HepG2 (cell line): ENCODE measurements around the gene NALCN. TPM values are rescaled to one million over a fixed set of nuclear protein-coding genes. Genes with fewer than 3 reads are reported as not detected.

Experiments used
- ATAC-seq: fragments of 200-7000 bp; cut with Tn5 transposase; 3 replicates; pipeline ENCODE4 v1.9.1; 2020; ENCODE audit warnings: mild to moderate bottlenecking, moderate library complexity
- BruUV-seq: library from RNA; stranded (reverse); fragments of 400-500 nt; replicated peaks from 2 replicates; lab custom pipeline; 2021; lab: Mats Ljungman, UMichigan
- CTCF ChIA-PET: fragments of 300-600 bp; formaldehyde crosslinking; extraction: SDS; loops from one replicate; lab custom pipeline; 2021; ENCODE audit warnings: low total read pairs, inconsistent platforms, low intra/inter-chr PET ratio; lab: Yijun Ruan, JAX
- POLR2A ChIA-PET: fragments of 350-600 bp; sonication (Branson Sonifier 250); formaldehyde crosslinking; loops from one replicate; lab custom pipeline; 2020; ENCODE audit warnings: antibody characterized with exemption, inconsistent platforms; lab: Yijun Ruan, JAX
- DNase-seq: peaks from one replicate; pipeline ENCODE4 v3.0.0-alpha.2; 2015; ENCODE audit warnings: low spot score
- FAIRE-seq: peaks from 3 replicates; lab custom pipeline; 2011; peaks lifted over from hg19 to GRCh38; lab: Jason Lieb, UNC
- H2AFZ ChIP-seq: one replicate; pipeline ENCODE4 v1.6.1; 2011; ENCODE audit warnings: low read length, inconsistent platforms
- H3K27ac ChIP-seq: fragments of 300-600 bp; 3 replicates; pipeline ENCODE4 v1.8.0; 2011; ENCODE audit warnings: mixed run types, mild to moderate bottlenecking, mixed read lengths, low read length, inconsistent platforms; ENCODE audit not compliant: insufficient read depth; ENCODE audit errors: extremely low read length
- H3K27me3 ChIP-seq, 2 experiments: fragments of 200-600 bp in 1 of 2; 2 replicates in 1 of 2; 3 replicates in 1 of 2; pipeline versions ENCODE4 v1.6.0 to v1.8.0; 2011; ENCODE audit warnings: low read length in 2 of 2, mild to moderate bottlenecking in 2 of 2, moderate library complexity in 2 of 2, inconsistent platforms in 1 of 2; ENCODE audit not compliant: insufficient read depth in 2 of 2, control insufficient read depth in 1 of 2
- H3K36me3 ChIP-seq, 2 experiments: fragments of 200-600 bp in 1 of 2; replicated peaks in 1 of 2; 2 replicates in 1 of 2; 3 replicates in 1 of 2; pipeline versions ENCODE4 v1.5.1 to v1.8.0; 2011; ENCODE audit warnings: low read length in 2 of 2, inconsistent platforms in 1 of 2; ENCODE audit not compliant: insufficient read depth in 2 of 2, control insufficient read depth in 1 of 2
- H3K4me1 ChIP-seq: 2 replicates; pipeline ENCODE4 v1.5.1; 2012; ENCODE audit warnings: low read length, inconsistent platforms; ENCODE audit not compliant: insufficient read depth
- H3K4me2 ChIP-seq: 2 replicates; pipeline ENCODE4 v1.6.0; 2011; ENCODE audit warnings: low read depth, low read length, inconsistent platforms
- H3K4me3 ChIP-seq, 3 experiments: fragments of 200-600 bp in 1 of 3; sonication (generic), shearing (Covaris generic) in 1 of 3; replicated peaks in 1 of 3; 2 replicates each; pipeline ENCODE4 v1.5.1; 2011 to 2016; ENCODE audit warnings: low read length in 3 of 3, inconsistent platforms in 2 of 3, low read depth in 2 of 3, mild to moderate bottlenecking in 2 of 3, control low read depth in 1 of 3, mixed read lengths in 1 of 3; ENCODE audit not compliant: insufficient read depth in 1 of 3
- H3K79me2 ChIP-seq: one replicate; pipeline ENCODE4 v1.6.1; 2011; ENCODE audit warnings: low read length, inconsistent platforms; ENCODE audit not compliant: insufficient read depth
- H3K9ac ChIP-seq: 2 replicates; pipeline ENCODE4 v1.6.0; 2011; ENCODE audit warnings: mild to moderate bottlenecking, low read depth, low read length, inconsistent platforms; ENCODE audit not compliant: insufficient read depth
- H3K9me3 ChIP-seq: 2 replicates; pipeline ENCODE4 v1.5.1; 2012; ENCODE audit warnings: mild to moderate bottlenecking, low read length
- H4K20me1 ChIP-seq: 2 replicates; pipeline ENCODE4 v1.6.0; 2011; ENCODE audit warnings: inconsistent platforms, mild to moderate bottlenecking, low read length, moderate library complexity; ENCODE audit not compliant: insufficient read depth
- CHCHD3 ChIP-seq: sonication (generic); formaldehyde crosslinking; IDR thresholded peaks from 2 replicates; pipeline ENCODE4 v1.8.0; 2022; ENCODE audit warnings: mild to moderate bottlenecking, missing genetic modification reagents, moderate library complexity
- HDAC6 ChIP-seq: fragments of 200-600 bp; sonication (generic); IDR thresholded peaks from 2 replicates; pipeline ENCODE4 v1.7.0; 2017; ENCODE audit warnings: mild to moderate bottlenecking, antibody characterized with exemption, low read length, low read depth
- HNRNPUL1 ChIP-seq: fragments of 200-400 bp; formaldehyde crosslinking; IDR thresholded peaks from 2 replicates; pipeline ENCODE4 v1.6.1; 2017; ENCODE audit warnings: low read depth, mild to moderate bottlenecking, low read length, moderate library complexity
- PAF1 ChIP-seq: IDR thresholded peaks from 2 replicates; pipeline ENCODE4 v1.6.1; 2016; ENCODE audit warnings: missing genetic modification reagents, missing compliant biosample characterization
- PCBP1 ChIP-seq: fragments of 200-400 bp; formaldehyde crosslinking; IDR thresholded peaks from 2 replicates; pipeline ENCODE4 v1.6.1; 2017; ENCODE audit warnings: mild to moderate bottlenecking, low read depth, low read length, borderline replicate concordance
- RCOR2 ChIP-seq: IDR thresholded peaks from 2 replicates; pipeline ENCODE4 v1.6.1; 2016; ENCODE audit warnings: missing biosample characterization, missing genetic modification reagents
- YY1 ChIP-seq: IDR thresholded peaks from 2 replicates; pipeline ENCODE4 v1.6.1; 2011; ENCODE audit warnings: low read length, low read depth, moderate library complexity, mild to moderate bottlenecking; ENCODE audit not compliant: insufficient read depth, insufficient replicate concordance
- ZIK1 ChIP-seq: sonication (generic); formaldehyde crosslinking; IDR thresholded peaks from 2 replicates; pipeline ENCODE4 v1.5.0; 2020; ENCODE audit warnings: mild to moderate bottlenecking, low read depth, missing genetic modification reagents, borderline replicate concordance
- ZNF253 ChIP-seq: sonication (generic); formaldehyde crosslinking; IDR thresholded peaks from 2 replicates; pipeline ENCODE4 v1.8.0; 2022; ENCODE audit warnings: mild to moderate bottlenecking, missing genetic modification reagents, borderline replicate concordance
- ZNF282 ChIP-seq: fragments of 450-650 bp; IDR thresholded peaks from 2 replicates; pipeline ENCODE4 v1.6.1; 2018; ENCODE audit not compliant: partially characterized antibody
- WGBS: methylation state at CpG from one replicate; pipeline ENCODE4 v1.1.6; 2017; ENCODE audit warnings: low lambda C conversion rate; 5-methylcytosine and 5-hydroxymethylcytosine counted together
- in situ Hi-C: cut with HindIII; loops from 2 replicates; pipeline ENCODE4 v1.10.0; 2017; ENCODE audit warnings: low pct_unique_long_range_greater_than_20kb; ENCODE audit not compliant: extremely low pct_ligation_motif_present
- intact Hi-C: fragments of 100-400 bp; cut with micrococcal nuclease; formaldehyde crosslinking; loops from one replicate; pipeline ENCODE4 v1.10.0; 2022; ENCODE audit not compliant: unreplicated experiment
- polyA plus RNA-seq, 8 experiments: library from polyadenylated mRNA; depleted of rRNA in 3 of 8; stranded (reverse) in 7 of 8; unstranded in 1 of 8; fragments of >200 nt; fragmentation: Illumina TruSeq in 4 of 8; extraction: Trizol in 4 of 8; gene quantifications; 2 replicates each; pipeline versions ENCODE4 v1.2.1 to v1.2.3, GENCODE V29; 2011 to 2016; ENCODE audit warnings: low read depth in 4 of 8, missing spikeins in 1 of 8, mixed read lengths in 1 of 8; ENCODE audit not compliant: insufficient read depth in 1 of 8
- total RNA-seq, 5 experiments: library from RNA; depleted of rRNA; stranded (reverse); fragments of >200 nt; fragmentation: Illumina TruSeq; extraction: Trizol; gene quantifications; 2 replicates each; pipeline ENCODE4 v1.2.3, GENCODE V29; 2016; ENCODE audit warnings: low read depth in 1 of 5

The NALCN gene
- total and polyA plus RNA-seq, 2 of the 13 experiments (the other 11 are each of a cell fraction or from before 2014, with no cell fraction given), result not detected

- no peak for TF ChIP-seq HDAC6
- no peak for TF ChIP-seq CHCHD3 (CRISPR knock-in tag)
These were observed 73.0 kb downstream of the NALCN start (continued) for GRCh38 chr13:101343128-101343787.

- Histone ChIP-seq H3K79me2 (no peaks in the 10 kb centered on the region), H3K9ac (no peak overlapping the region), H4K20me1 (no peaks in the 10 kb centered on the region), H2AFZ (no peak overlapping the region), H3K4me1 (no peaks in the 10 kb centered on the region), H3K36me3 (no peaks in the 10 kb centered on the region), H3K4me3 (no peak overlapping the region), H3K27ac (no peak overlapping the region), H3K4me2 (no peak overlapping the region), H3K27me3 (no peaks in the 10 kb centered on the region), H3K9me3 (no peaks in the 10 kb centered on the region)
- ATAC-seq (no peak), FAIRE-seq (no peak), DNase-seq (no peak)
- BruUV-seq, result no TSS peak
- intact Hi-C loops (no loop called here), in situ Hi-C loops (no loop called here)
- ChIA-PET POLR2A (no interaction called here), CTCF (no interaction called here)
- TF ChIP-seq HNRNPUL1 (no peak), ZNF282 (no peak), ZIK1 (CRISPR knock-in tag) (no peak)
- WGBS, result 0% methylated on average over 1 of the region's 1 CpG
These were observed 74.8 kb downstream of the NALCN start for GRCh38 chr13:101341464-101341863.

- H3K9ac ChIP-seq, result no peak overlapping the region
- FAIRE-seq, result no peak
- no peaks in the 10 kb centered on the region for H4K20me1 ChIP-seq
- no peak overlapping the region for H3K4me3 ChIP-seq
- CTCF ChIA-PET, result no interaction called here
- DNase-seq, result no peak
- POLR2A ChIA-PET, result no interaction called here
- H3K27me3 ChIP-seq, result no peaks in the 10 kb centered on the region
- no peak for TF ChIP-seq RCOR2 (CRISPR knock-in tag)
- TF ChIP-seq YY1, result no peak
- no peak for TF ChIP-seq ZNF253 (CRISPR knock-in tag)
- no peak for TF ChIP-seq PAF1
- no peak for TF ChIP-seq PCBP1
- in situ Hi-C loops, result no loop called here
- ATAC-seq, result no peak
- H3K27ac ChIP-seq, result no peak overlapping the region
- no peaks in the 10 kb centered on the region for H3K4me1 ChIP-seq
- H3K4me2 ChIP-seq, result no peak overlapping the region
- BruUV-seq, result no TSS peak
- no peaks in the 10 kb centered on the region for H3K79me2 ChIP-seq
- H2AFZ ChIP-seq, result no peak overlapping the region
- WGBS, result 0% methylated on average over 5 of the region's 5 CpGs
- no peaks in the 10 kb centered on the region for H3K9me3 ChIP-seq
- no peaks in the 10 kb centered on the region for H3K36me3 ChIP-seq
- intact Hi-C loops, result no loop called here
These were observed 77.1 kb downstream of the NALCN start for GRCh38 chr13:101339202-101339601.
